Subcutaneous adipose tissue (tissue), 4 donors: ENCODE measurements around the gene TYRP1. TPM values are rescaled to one million over a fixed set of nuclear protein-coding genes. Genes with fewer than 3 reads are reported as not detected.

ENCODE experiments used
- total RNA-seq, 4 donors: library from RNA; depleted of rRNA; stranded (reverse); fragments of >200 nt; gene quantifications; one replicate each; pipeline ENCODE4 v1.1.0, GENCODE V29; 2016
- TF ChIP-seq, protein P1 (sequence below): fragments of 450-650 bp; IDR thresholded peaks from one replicate; pipeline ENCODE4 v1.5.1; 2016; ENCODE audit warnings: low read depth, mild to moderate bottlenecking, control low read depth, antibody characterized with exemption, moderate library complexity

The TYRP1 gene
- total RNA-seq, 4 donors from 2014 or later: 0.17 TPM; not detected in 3

DNA sequence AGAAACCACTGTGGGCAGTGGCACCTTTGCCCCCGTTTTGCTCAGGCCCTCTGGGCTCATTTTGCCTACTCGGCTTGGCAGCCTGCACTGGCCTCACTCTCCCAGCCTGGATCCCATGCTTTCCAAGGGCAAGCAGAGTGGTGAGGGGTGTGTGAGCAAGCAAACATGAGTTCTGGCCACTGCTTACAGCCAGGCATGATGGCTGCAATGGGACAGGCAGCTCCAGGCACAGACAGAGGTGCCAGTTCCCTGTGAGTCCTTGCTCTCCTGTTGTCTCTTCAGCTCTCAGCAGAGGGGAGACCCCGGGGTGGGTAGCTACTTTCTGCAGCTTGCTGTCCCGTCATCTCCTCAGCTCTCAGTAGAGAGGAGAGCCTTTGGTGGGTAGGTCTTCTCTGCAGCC is 35.2 kb upstream of the TYRP1 start:
- TF ChIP-seq, protein P1, sequence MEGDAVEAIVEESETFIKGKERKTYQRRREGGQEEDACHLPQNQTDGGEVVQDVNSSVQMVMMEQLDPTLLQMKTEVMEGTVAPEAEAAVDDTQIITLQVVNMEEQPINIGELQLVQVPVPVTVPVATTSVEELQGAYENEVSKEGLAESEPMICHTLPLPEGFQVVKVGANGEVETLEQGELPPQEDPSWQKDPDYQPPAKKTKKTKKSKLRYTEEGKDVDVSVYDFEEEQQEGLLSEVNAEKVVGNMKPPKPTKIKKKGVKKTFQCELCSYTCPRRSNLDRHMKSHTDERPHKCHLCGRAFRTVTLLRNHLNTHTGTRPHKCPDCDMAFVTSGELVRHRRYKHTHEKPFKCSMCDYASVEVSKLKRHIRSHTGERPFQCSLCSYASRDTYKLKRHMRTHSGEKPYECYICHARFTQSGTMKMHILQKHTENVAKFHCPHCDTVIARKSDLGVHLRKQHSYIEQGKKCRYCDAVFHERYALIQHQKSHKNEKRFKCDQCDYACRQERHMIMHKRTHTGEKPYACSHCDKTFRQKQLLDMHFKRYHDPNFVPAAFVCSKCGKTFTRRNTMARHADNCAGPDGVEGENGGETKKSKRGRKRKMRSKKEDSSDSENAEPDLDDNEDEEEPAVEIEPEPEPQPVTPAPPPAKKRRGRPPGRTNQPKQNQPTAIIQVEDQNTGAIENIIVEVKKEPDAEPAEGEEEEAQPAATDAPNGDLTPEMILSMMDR: no peak

DNA sequence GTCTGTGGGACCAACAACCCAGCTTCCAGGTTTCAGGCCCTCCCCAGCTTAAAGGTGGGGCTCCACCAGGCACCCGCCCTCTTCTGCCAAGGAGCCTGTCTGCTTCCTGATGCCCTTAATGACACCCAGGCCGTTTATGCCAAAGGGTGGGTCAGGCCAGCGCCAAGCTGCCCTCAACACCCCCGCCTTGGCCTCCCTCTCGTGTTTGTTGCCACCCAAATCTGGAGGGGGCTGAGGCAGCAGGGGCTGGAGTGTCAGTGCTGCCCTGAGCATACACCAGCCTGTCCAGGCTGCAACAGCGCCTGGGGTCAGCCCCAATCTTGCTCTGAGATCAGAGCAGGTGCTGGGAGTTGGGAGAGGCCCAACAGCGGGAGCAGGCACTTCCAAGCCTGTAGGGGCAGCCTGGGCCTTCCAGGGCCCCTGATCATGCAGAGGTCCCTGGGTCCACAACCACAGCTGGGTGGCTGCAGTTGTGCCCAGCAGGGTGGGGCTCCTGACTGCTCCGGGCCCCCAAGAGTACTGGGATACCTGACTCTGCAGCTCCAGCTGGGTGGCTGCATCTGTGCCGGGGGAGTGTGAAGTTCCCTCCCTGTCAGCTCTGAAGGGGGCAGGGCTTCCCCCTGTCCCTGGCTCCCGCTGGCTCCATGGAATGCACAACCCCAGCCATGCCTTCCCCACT is 34.5 kb upstream of the TYRP1 start:
- TF ChIP-seq, protein P1: no peak

DNA sequence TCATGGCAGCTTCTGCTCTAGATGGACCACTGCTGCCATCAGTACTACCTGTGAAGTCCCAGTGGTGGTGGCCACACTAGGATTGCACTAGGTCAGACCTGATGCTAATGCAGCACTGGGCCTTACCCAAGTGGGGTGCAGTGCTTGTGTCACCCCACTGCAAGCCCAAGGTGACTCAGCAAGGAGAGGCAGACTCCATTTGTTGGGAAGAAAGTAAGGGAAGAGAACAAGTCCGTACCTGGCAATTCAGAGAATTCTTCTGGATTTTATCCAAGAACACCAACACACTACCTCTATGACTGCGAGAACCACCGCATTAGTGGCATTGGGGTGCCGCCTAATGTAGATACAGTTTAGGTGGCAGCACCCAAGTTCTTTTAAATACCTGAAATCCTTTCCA is 34.0 kb upstream of the TYRP1 start:
- TF ChIP-seq, protein P1: no peak

DNA sequence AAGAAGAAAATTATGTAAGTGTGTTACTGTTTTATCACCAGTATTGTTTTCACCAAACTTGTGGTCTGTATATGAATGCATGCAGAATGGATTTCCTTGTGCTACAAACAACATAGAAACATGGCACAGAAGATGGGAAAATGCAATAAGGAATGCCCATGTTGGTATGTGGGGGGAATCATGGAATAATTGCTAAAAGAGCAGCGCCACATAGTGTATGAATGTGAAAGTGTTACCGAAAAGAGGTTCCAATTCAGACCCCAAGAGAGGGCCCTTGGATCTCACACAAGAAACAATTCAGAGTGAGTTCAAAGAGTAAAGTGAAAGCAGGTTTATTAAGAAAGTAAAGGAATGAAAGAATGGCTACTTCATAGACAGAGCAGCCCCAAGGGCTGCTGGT is 26.4 kb upstream of the TYRP1 start:
- TF ChIP-seq, protein P1: no peak

DNA sequence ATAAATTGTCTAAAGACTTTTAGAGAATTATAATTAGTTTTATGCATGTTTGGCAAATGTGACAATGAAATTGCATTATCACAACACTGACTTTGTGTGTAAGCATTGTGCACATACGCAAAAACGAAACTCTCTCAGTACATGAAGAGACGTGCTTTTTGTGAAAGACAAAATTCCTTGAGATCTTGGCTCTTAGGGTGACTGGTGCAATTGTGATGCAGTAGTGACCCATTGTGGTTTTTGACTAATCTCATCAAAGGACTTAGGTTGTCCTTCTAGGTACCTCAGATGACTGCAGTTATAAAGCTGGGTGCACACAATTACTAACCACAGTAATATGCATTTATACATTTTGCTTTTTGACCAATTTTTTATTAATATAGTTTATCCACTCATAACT is 25.3 kb upstream of the TYRP1 start:
- TF ChIP-seq, protein P1: no peak

DNA sequence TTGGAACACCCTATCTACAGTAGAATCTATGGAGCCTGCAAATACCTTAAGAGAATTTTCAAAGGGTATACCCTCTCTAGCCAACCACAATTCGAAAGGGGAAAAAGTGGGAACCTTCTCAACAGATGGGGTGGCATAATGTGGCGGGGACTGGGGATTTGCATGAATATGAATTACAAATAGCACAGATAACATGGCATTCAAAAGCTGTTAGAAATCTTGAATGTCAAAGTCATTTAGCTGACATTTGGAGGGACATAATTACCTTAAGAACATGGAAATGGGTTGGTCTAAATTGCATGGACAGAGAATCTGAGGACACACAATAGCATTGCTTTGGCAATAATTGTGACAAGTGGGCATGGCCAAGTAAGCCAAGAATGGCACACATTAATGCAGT is 23.2 kb upstream of the TYRP1 start:
- TF ChIP-seq, protein P1: no peak

DNA sequence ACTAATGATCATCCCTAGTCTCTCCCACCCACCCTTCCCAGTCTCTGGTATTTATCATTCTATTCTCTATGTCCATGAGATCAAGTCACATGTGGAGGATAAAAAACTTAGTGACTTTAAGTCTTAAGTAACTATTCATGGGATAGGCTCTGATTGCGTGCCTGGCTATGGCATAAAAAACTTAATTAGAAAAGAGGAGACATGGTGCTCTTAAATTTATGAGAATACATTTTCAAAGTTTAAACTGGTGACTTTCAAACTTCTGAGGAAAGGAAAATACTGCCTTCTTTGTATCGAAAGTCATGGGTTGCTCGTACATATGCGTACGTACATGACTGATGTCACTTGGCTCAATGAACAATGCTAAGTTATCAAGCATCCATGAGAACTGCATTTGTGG is 18.2 kb upstream of the TYRP1 start:
- TF ChIP-seq, protein P1: no peak
